ENCODE measurements around the gene RBBP7. TPM values are rescaled to one million over a fixed set of nuclear protein-coding genes. Genes with fewer than 3 reads are reported as not detected.

Gene RBBP7
- total RNA-seq, 1 donor from 2014 or later, result 61.7 TPM

DNA sequence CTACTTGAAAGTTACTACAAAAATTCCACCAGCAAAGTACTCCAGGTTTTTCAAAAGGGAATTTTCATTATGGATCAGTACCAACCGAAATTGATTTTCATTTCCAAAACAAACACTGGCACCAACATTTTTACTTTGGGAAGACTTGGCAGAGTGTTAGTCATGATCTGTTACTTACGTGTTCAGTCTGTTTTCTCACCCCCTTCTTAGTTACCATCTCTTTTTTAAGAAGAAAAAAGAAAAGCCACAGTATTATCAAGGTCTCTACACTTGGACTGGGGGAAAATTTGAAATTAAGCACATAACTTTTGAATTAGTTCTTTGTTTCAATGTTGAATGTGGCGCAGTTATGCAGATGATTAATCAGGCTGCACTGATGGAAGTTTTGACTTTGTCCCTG is 27.5 kb downstream of the RBBP7 start:
- no peak for TF ChIP-seq CTCF (IDR thresholded peaks at IDR 0.05)
- H3K36me3 ChIP-seq, result peaks cover 54% of the 10 kb centered on the region
- no peak overlapping the region for H3K4me3 ChIP-seq
- H3K9me3 ChIP-seq, result no peaks in the 10 kb centered on the region
- no peaks in the 10 kb centered on the region for H3K27me3 ChIP-seq (ENCODE audit: low read depth)
- no peaks in the 10 kb centered on the region for H3K4me1 ChIP-seq
- ATAC-seq, result no peak
- intact Hi-C loops (cut with DNase I), result no loop called here
- DNase-seq, result no peak
- no peak overlapping the region for H3K27ac ChIP-seq

GRCh38 chrX:16839852-16840460 is 30.2 kb downstream of the RBBP7 start:
- H3K27me3 ChIP-seq (ENCODE audit: low read depth), result no peaks in the 10 kb centered on the region
- TF ChIP-seq CTCF (IDR thresholded peaks at IDR 0.05), result no peak
- no peaks in the 10 kb centered on the region for H3K4me1 ChIP-seq
- no peaks in the 10 kb centered on the region for H3K9me3 ChIP-seq
- H3K36me3 ChIP-seq, result peaks cover 30% of the 10 kb centered on the region
- intact Hi-C loops (cut with DNase I), result no loop called here
- ATAC-seq (peak in 1 of 2 donors; percentile 16), DNase-seq (no peak)
- no peak overlapping the region for H3K27ac ChIP-seq
- no peak overlapping the region for H3K4me3 ChIP-seq

- ATAC-seq, result no peak
- intact Hi-C loops (cut with DNase I), result no loop called here
- H3K27me3 ChIP-seq (ENCODE audit: low read depth), result no peaks in the 10 kb centered on the region
- no peak overlapping the region for H3K4me3 ChIP-seq
- peaks cover 34% of the 10 kb centered on the region for H3K36me3 ChIP-seq
- no peak for TF ChIP-seq CTCF (IDR thresholded peaks at IDR 0.05)
- no peaks in the 10 kb centered on the region for H3K9me3 ChIP-seq
- no peaks in the 10 kb centered on the region for H3K4me1 ChIP-seq
- no peak overlapping the region for H3K27ac ChIP-seq
- no peak for DNase-seq
Observed at GRCh38 chrX:16839219-16839851, 30.8 kb downstream of the RBBP7 start.

GRCh38 chrX:16838202-16839066 is 31.7 kb downstream of the RBBP7 start:
- TF ChIP-seq CTCF (IDR thresholded peaks at IDR 0.05), result no peak
- H3K4me1 ChIP-seq, result no peaks in the 10 kb centered on the region
- H3K9me3 ChIP-seq, result no peaks in the 10 kb centered on the region
- intact Hi-C loops (cut with DNase I), result no loop called here
- DNase-seq, result no peak
- H3K36me3 ChIP-seq, result peaks cover 42% of the 10 kb centered on the region
- H3K4me3 ChIP-seq, result no peak overlapping the region
- no peak overlapping the region for H3K27ac ChIP-seq
- H3K27me3 ChIP-seq (ENCODE audit: low read depth), result no peaks in the 10 kb centered on the region
- no peak for ATAC-seq

GRCh38 chrX:16836371-16836770 is 33.8 kb downstream of the RBBP7 start:
- intact Hi-C loops (cut with DNase I), result no loop called here
- TF ChIP-seq CTCF (IDR thresholded peaks at IDR 0.05), result peak; percentile 37
- DNase-seq (peak; percentile 44), ATAC-seq (peak; percentile 48 to 72)
- no peak overlapping the region for H3K4me3 ChIP-seq
- peaks cover 52% of the 10 kb centered on the region for H3K36me3 ChIP-seq
- H3K27me3 ChIP-seq (ENCODE audit: low read depth), result no peaks in the 10 kb centered on the region
- no peak overlapping the region for H3K27ac ChIP-seq
- no peaks in the 10 kb centered on the region for H3K4me1 ChIP-seq
- H3K9me3 ChIP-seq, result no peaks in the 10 kb centered on the region
